Measurements from ENCODE around the gene RAD51B.

Gene RAD51B

GRCh38 chr14:68727315-68728047 is 907.9 kb downstream of the RAD51B start:
- no peak for DNase-seq

- no peak for DNase-seq
Measured at GRCh38 chr14:68728342-68729106, 908.9 kb downstream of the RAD51B start.

- DNase-seq: no peak
Measured at GRCh38 chr14:68729556-68729955, 910.0 kb downstream of the RAD51B start.

GRCh38 chr14:68730348-68730747 is 910.8 kb downstream of the RAD51B start:
- DNase-seq: no peak

GRCh38 chr14:68730811-68731425 is 911.3 kb downstream of the RAD51B start:
- no peak for DNase-seq

GRCh38 chr14:68733086-68733914 is 913.7 kb downstream of the RAD51B start:
- no peak for DNase-seq

- peak; percentile 48 to 53 for DNase-seq
Measured at GRCh38 chr14:68734231-68734732, 914.7 kb downstream of the RAD51B start.

- DNase-seq: no peak
Measured at GRCh38 chr14:68735856-68736255, 916.3 kb downstream of the RAD51B start.

GRCh38 chr14:68736471-68736871 is 916.9 kb downstream of the RAD51B start:
- DNase-seq: no peak

GRCh38 chr14:68737086-68737485 is 917.5 kb downstream of the RAD51B start:
- no peak for DNase-seq

- DNase-seq: no peak
Measured at GRCh38 chr14:68738559-68738958, 919.0 kb downstream of the RAD51B start.

- DNase-seq: no peak
Measured at GRCh38 chr14:68739701-68740100, 920.1 kb downstream of the RAD51B start.

GRCh38 chr14:68740788-68741476 is 921.4 kb downstream of the RAD51B start:
- DNase-seq: no peak

GRCh38 chr14:68741477-68741791 is 921.9 kb downstream of the RAD51B start:
- no peak for DNase-seq

GRCh38 chr14:68741839-68742470 is 922.4 kb downstream of the RAD51B start:
- no peak for DNase-seq

GRCh38 chr14:68744613-68745012 is 925.0 kb downstream of the RAD51B start:
- no peak for DNase-seq

GRCh38 chr14:68747393-68747792 is 927.8 kb downstream of the RAD51B start:
- no peak for DNase-seq

GRCh38 chr14:68748260-68748659 is 928.7 kb downstream of the RAD51B start:
- DNase-seq: no peak

GRCh38 chr14:68748691-68749090 is 929.1 kb downstream of the RAD51B start:
- DNase-seq: no peak

- no peak for DNase-seq
Measured at GRCh38 chr14:68749487-68750475, 930.2 kb downstream of the RAD51B start.
